ENCODE results near the gene CTDSP2.

CTDSP2 gene

DNA sequence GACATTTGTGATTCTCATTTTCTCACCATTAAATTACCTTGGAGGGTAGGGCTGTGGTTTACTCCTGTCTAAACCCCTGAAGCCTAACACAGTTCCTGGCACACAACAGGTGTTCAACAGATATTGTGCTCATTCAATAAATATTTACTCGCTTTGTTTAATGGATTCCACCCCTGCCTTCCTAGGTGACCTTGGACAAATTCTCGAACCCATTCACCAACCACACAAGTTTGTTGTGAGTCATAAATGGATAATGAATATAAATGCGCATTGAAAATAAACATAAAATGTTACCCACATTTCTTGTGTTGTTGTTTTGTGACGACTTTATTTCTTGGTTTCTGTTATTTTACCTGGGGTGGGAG, 64.3 kb downstream of the CTDSP2 start:
- H2BK5ac ChIP-seq (ENCODE audit: low read length), result no peak overlapping the region
- H2BK15ac ChIP-seq (replicated peaks; ENCODE audit: low read depth), result no peak overlapping the region
- no peak overlapping the region for H4K8ac ChIP-seq (ENCODE audit: low read depth, low read length)
- no peaks in the 10 kb centered on the region for H3K27me3 ChIP-seq (ENCODE audit: insufficient read depth, low read length, poor library complexity)
- H3K79me1 ChIP-seq (ENCODE audit: low read length), result peaks cover 5% of the 10 kb centered on the region
- H3K18ac ChIP-seq (ENCODE audit: low read length), result no peak overlapping the region
- peaks cover 8% of the 10 kb centered on the region for H3K79me2 ChIP-seq (ENCODE audit: control insufficient read depth, insufficient read depth, low read length)
- H4K5ac ChIP-seq (ENCODE audit: low read length), result no peak overlapping the region
- DNase-seq, result no peak
- no peak overlapping the region for H3K56ac ChIP-seq (ENCODE audit: low read length)
- no peak overlapping the region for H3K4ac ChIP-seq (ENCODE audit: low read depth, low read length)
- no CpG with 5 or more reads among the region's 4 CpGs for WGBS (ENCODE audit: extremely low coverage, insufficient coverage, low lambda C conversion rate)
- peaks cover 4% of the 10 kb centered on the region for H3K36me3 ChIP-seq (ENCODE audit: control insufficient read depth, insufficient read depth, low read length)
- H2AK5ac ChIP-seq (ENCODE audit: low read length), result no peak overlapping the region
- no peak overlapping the region for H3K27ac ChIP-seq (ENCODE audit: low read depth, low read length)
- no peak overlapping the region for H2BK120ac ChIP-seq (ENCODE audit: low read depth, low read length)
- H3K4me2 ChIP-seq (ENCODE audit: low read length), result no peak overlapping the region
- no peak overlapping the region for H3K4me3 ChIP-seq (ENCODE audit: low read length)
- no peak overlapping the region for H3K23ac ChIP-seq (ENCODE audit: low read length)
- H3K4me1 ChIP-seq (ENCODE audit: control insufficient read depth, low read depth, low read length), result no peaks in the 10 kb centered on the region
- H3K9ac ChIP-seq (ENCODE audit: low read length), result no peak overlapping the region

GRCh38 chr12:57781801-57782200, 64.7 kb downstream of the CTDSP2 start:
- no peak for DNase-seq

GRCh38 chr12:57781244-57781643, 65.3 kb downstream of the CTDSP2 start:
- WGBS (ENCODE audit: extremely low coverage, insufficient coverage, low lambda C conversion rate), result no CpG with 5 or more reads among the region's 3 CpGs
- H3K23ac ChIP-seq (ENCODE audit: low read length), result no peak overlapping the region
- no peak overlapping the region for H4K8ac ChIP-seq (ENCODE audit: low read depth, low read length)
- H2BK120ac ChIP-seq (ENCODE audit: low read depth, low read length), result no peak overlapping the region
- H2AK5ac ChIP-seq (ENCODE audit: low read length), result no peak overlapping the region
- H3K4me3 ChIP-seq (ENCODE audit: low read length), result no peak overlapping the region
- H3K4me1 ChIP-seq (ENCODE audit: control insufficient read depth, low read depth, low read length), result no peaks in the 10 kb centered on the region
- peaks cover 8% of the 10 kb centered on the region for H3K79me2 ChIP-seq (ENCODE audit: control insufficient read depth, insufficient read depth, low read length)
- H3K27ac ChIP-seq (ENCODE audit: low read depth, low read length), result no peak overlapping the region
- H3K27me3 ChIP-seq (ENCODE audit: insufficient read depth, low read length, poor library complexity), result no peaks in the 10 kb centered on the region
- no peak overlapping the region for H3K9ac ChIP-seq (ENCODE audit: low read length)
- DNase-seq, result no peak
- no peak overlapping the region for H3K18ac ChIP-seq (ENCODE audit: low read length)
- H4K5ac ChIP-seq (ENCODE audit: low read length), result no peak overlapping the region
- H2BK15ac ChIP-seq (replicated peaks; ENCODE audit: low read depth), result no peak overlapping the region
- H3K4ac ChIP-seq (ENCODE audit: low read depth, low read length), result no peak overlapping the region
- no peak overlapping the region for H3K56ac ChIP-seq (ENCODE audit: low read length)
- peaks cover 5% of the 10 kb centered on the region for H3K79me1 ChIP-seq (ENCODE audit: low read length)
- H2BK5ac ChIP-seq (ENCODE audit: low read length), result no peak overlapping the region
- H3K36me3 ChIP-seq (ENCODE audit: control insufficient read depth, insufficient read depth, low read length), result peaks cover 2% of the 10 kb centered on the region
- no peak overlapping the region for H3K4me2 ChIP-seq (ENCODE audit: low read length)

More at GRCh38 chr12:57781801-57782200, 64.7 kb downstream of the CTDSP2 start:
- Histone ChIP-seq H3K36me3 (ENCODE audit: control insufficient read depth, insufficient read depth, low read length) (peaks cover 4% of the 10 kb centered on the region), H3K79me2 (ENCODE audit: control insufficient read depth, insufficient read depth, low read length) (peaks cover 8% of the 10 kb centered on the region), H3K18ac (ENCODE audit: low read length) (no peak overlapping the region), H2AK5ac (ENCODE audit: low read length) (no peak overlapping the region), H2BK120ac (ENCODE audit: low read depth, low read length) (no peak overlapping the region), H2BK5ac (ENCODE audit: low read length) (no peak overlapping the region), H3K79me1 (ENCODE audit: low read length) (peaks cover 5% of the 10 kb centered on the region), H3K23ac (ENCODE audit: low read length) (no peak overlapping the region), H3K27me3 (ENCODE audit: insufficient read depth, low read length, poor library complexity) (no peaks in the 10 kb centered on the region), H3K4ac (ENCODE audit: low read depth, low read length) (no peak overlapping the region), H4K5ac (ENCODE audit: low read length) (no peak overlapping the region), H3K4me3 (ENCODE audit: low read length) (no peak overlapping the region), H4K8ac (ENCODE audit: low read depth, low read length) (no peak overlapping the region), H2BK15ac (replicated peaks; ENCODE audit: low read depth) (no peak overlapping the region), H3K9ac (ENCODE audit: low read length) (no peak overlapping the region), H3K4me1 (ENCODE audit: control insufficient read depth, low read depth, low read length) (no peaks in the 10 kb centered on the region), H3K27ac (ENCODE audit: low read depth, low read length) (no peak overlapping the region), H3K4me2 (ENCODE audit: low read length) (no peak overlapping the region), H3K56ac (ENCODE audit: low read length) (no peak overlapping the region)
- no CpG with 5 or more reads among the region's 2 CpGs for WGBS (ENCODE audit: extremely low coverage, insufficient coverage, low lambda C conversion rate)

- Histone ChIP-seq H2BK120ac (ENCODE audit: low read depth, low read length) (no peak overlapping the region), H3K4me3 (ENCODE audit: low read length) (no peak overlapping the region), H4K8ac (ENCODE audit: low read depth, low read length) (no peak overlapping the region), H2BK5ac (ENCODE audit: low read length) (no peak overlapping the region), H3K9ac (ENCODE audit: low read length) (no peak overlapping the region), H2BK15ac (replicated peaks; ENCODE audit: low read depth) (no peak overlapping the region), H3K23ac (ENCODE audit: low read length) (no peak overlapping the region), H3K79me1 (ENCODE audit: low read length) (peaks cover 5% of the 10 kb centered on the region), H3K4me1 (ENCODE audit: control insufficient read depth, low read depth, low read length) (no peaks in the 10 kb centered on the region), H3K36me3 (ENCODE audit: control insufficient read depth, insufficient read depth, low read length) (no peaks in the 10 kb centered on the region), H3K56ac (ENCODE audit: low read length) (no peak overlapping the region), H3K27ac (ENCODE audit: low read depth, low read length) (no peak overlapping the region), H3K4ac (ENCODE audit: low read depth, low read length) (no peak overlapping the region), H4K5ac (ENCODE audit: low read length) (no peak overlapping the region), H3K18ac (ENCODE audit: low read length) (no peak overlapping the region), H3K79me2 (ENCODE audit: control insufficient read depth, insufficient read depth, low read length) (peaks cover 8% of the 10 kb centered on the region), H3K27me3 (ENCODE audit: insufficient read depth, low read length, poor library complexity) (no peaks in the 10 kb centered on the region), H3K4me2 (ENCODE audit: low read length) (no peak overlapping the region), H2AK5ac (ENCODE audit: low read length) (no peak overlapping the region)
- no CpG with 5 or more reads among the region's 4 CpGs for WGBS (ENCODE audit: extremely low coverage, insufficient coverage, low lambda C conversion rate)
- DNase-seq, result no peak
Observed at GRCh38 chr12:57780284-57780897, 66.1 kb downstream of the CTDSP2 start.

DNA sequence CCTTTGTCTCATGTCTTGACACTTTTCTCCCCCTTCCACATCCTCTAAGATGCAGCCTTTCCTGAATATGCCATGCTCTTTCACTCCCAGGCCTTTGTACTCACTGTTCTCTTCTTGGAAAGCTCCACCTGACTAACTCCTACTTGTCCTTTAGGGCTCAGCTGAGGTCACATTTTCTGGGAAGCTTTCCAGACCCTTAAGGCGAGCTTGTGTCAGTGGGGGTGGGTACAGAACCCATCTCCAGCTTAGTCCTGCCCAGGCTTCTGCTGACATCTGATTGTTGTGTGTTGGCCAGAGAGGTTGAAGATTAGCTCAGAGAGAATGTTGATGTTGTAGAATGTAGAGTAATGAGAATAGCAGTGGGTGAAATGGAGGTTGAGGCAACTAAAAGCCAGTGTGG, 66.8 kb downstream of the CTDSP2 start:
- H4K5ac ChIP-seq (ENCODE audit: low read length), result no peak overlapping the region
- H2BK120ac ChIP-seq (ENCODE audit: low read depth, low read length), result no peak overlapping the region
- H3K23ac ChIP-seq (ENCODE audit: low read length), result no peak overlapping the region
- no peak overlapping the region for H3K27ac ChIP-seq (ENCODE audit: low read depth, low read length)
- no peaks in the 10 kb centered on the region for H3K4me1 ChIP-seq (ENCODE audit: control insufficient read depth, low read depth, low read length)
- no peak overlapping the region for H3K56ac ChIP-seq (ENCODE audit: low read length)
- no peak overlapping the region for H2BK5ac ChIP-seq (ENCODE audit: low read length)
- H3K18ac ChIP-seq (ENCODE audit: low read length), result no peak overlapping the region
- H2BK15ac ChIP-seq (replicated peaks; ENCODE audit: low read depth), result no peak overlapping the region
- no peaks in the 10 kb centered on the region for H3K27me3 ChIP-seq (ENCODE audit: insufficient read depth, low read length, poor library complexity)
- no peak for DNase-seq
- no peak overlapping the region for H3K4me3 ChIP-seq (ENCODE audit: low read length)
- H3K79me1 ChIP-seq (ENCODE audit: low read length), result peaks cover 5% of the 10 kb centered on the region
- no peak overlapping the region for H4K8ac ChIP-seq (ENCODE audit: low read depth, low read length)
- H2AK5ac ChIP-seq (ENCODE audit: low read length), result no peak overlapping the region
- WGBS (ENCODE audit: extremely low coverage, insufficient coverage, low lambda C conversion rate), result no CpG with 5 or more reads among the region's 1 CpG
- H3K36me3 ChIP-seq (ENCODE audit: control insufficient read depth, insufficient read depth, low read length), result no peaks in the 10 kb centered on the region
- peaks cover 8% of the 10 kb centered on the region for H3K79me2 ChIP-seq (ENCODE audit: control insufficient read depth, insufficient read depth, low read length)
- no peak overlapping the region for H3K9ac ChIP-seq (ENCODE audit: low read length)
- H3K4ac ChIP-seq (ENCODE audit: low read depth, low read length), result no peak overlapping the region
- no peak overlapping the region for H3K4me2 ChIP-seq (ENCODE audit: low read length)

DNA sequence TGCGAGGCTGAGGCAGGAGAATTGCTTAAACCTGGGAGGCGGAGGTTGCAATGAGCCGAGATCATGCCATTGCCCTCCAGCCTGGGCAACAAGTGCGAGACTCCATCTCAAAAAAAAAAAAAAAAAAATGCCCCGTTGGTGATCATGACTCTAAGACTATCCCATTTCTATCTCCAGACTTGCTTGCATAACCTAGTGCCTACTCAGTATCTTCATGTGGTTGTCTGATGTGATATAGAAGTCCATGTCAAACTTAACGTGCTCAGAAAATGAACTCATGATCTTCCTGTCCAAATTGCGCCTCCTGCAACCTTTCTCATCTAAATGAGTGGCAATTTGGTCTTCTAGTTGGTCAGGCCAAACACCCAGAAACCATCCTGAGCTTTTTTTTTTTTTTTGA, 68.6 kb downstream of the CTDSP2 start:
- no peak for DNase-seq
- Histone ChIP-seq H3K56ac (ENCODE audit: low read length) (no peak overlapping the region), H4K8ac (ENCODE audit: low read depth, low read length) (no peak overlapping the region), H2BK120ac (ENCODE audit: low read depth, low read length) (no peak overlapping the region), H3K9ac (ENCODE audit: low read length) (no peak overlapping the region), H4K5ac (ENCODE audit: low read length) (no peak overlapping the region), H3K27ac (ENCODE audit: low read depth, low read length) (no peak overlapping the region), H3K18ac (ENCODE audit: low read length) (no peak overlapping the region), H3K27me3 (ENCODE audit: insufficient read depth, low read length, poor library complexity) (no peaks in the 10 kb centered on the region), H2AK5ac (ENCODE audit: low read length) (no peak overlapping the region), H2BK15ac (replicated peaks; ENCODE audit: low read depth) (no peak overlapping the region), H2BK5ac (ENCODE audit: low read length) (no peak overlapping the region), H3K4ac (ENCODE audit: low read depth, low read length) (no peak overlapping the region), H3K23ac (ENCODE audit: low read length) (no peak overlapping the region), H3K4me2 (ENCODE audit: low read length) (no peak overlapping the region), H3K79me2 (ENCODE audit: control insufficient read depth, insufficient read depth, low read length) (peaks cover 3% of the 10 kb centered on the region), H3K4me3 (ENCODE audit: low read length) (no peak overlapping the region), H3K79me1 (ENCODE audit: low read length) (peaks cover 1% of the 10 kb centered on the region), H3K4me1 (ENCODE audit: control insufficient read depth, low read depth, low read length) (no peaks in the 10 kb centered on the region), H3K36me3 (ENCODE audit: control insufficient read depth, insufficient read depth, low read length) (no peaks in the 10 kb centered on the region)
- WGBS (ENCODE audit: extremely low coverage, insufficient coverage, low lambda C conversion rate), result no CpG with 5 or more reads among the region's 7 CpGs
